CD4-positive, alpha-beta T cell treated with Interferon alpha-2 for 1 hour (primary cell): ENCODE data around the gene SLAMF6.
"Not testable (repeated sequence)": the region's sequence is repeated elsewhere in the genome, so short reads cannot be mapped to it uniquely, and the experiment has no call there.

Source experiments
- DNase-seq, 2 donors: peaks; one replicate each; pipeline ENCODE4 v3.0.0-alpha.2; 2020 to 2022

Gene SLAMF6

DNA sequence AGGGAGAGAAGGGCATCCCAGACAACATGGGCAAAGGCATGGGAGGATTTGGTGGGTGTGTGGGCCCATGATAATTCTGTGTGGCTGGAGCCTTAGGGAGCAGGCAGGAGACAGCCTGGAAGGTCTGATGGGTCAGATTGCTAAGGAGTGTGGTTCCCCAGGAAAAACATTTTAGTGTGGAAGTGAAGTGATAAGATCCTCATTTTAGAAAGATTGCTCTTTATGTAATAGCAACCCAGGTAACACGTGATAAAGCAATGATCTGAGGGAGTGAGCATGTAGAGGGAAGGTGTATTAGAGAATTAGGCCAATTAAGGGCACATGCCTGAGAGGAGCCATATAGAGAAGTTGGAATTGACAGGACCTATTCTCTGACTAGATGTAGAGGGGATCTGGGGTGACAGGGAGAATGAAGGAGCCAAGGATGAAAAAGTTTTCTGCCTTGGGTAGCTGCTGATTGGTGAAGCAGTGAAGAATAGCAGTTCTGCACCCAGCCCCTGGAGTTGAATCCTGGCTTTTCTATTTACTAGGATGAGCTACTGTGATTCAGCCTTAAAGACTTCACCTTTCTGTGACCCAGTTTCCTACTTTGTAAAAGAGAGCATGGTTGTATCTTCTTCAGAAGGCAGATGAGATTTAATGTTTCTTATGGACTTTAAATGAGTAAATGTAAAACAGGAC lies 18.7 kb upstream of the SLAMF6 start:
- DNase-seq: no peak

DNA sequence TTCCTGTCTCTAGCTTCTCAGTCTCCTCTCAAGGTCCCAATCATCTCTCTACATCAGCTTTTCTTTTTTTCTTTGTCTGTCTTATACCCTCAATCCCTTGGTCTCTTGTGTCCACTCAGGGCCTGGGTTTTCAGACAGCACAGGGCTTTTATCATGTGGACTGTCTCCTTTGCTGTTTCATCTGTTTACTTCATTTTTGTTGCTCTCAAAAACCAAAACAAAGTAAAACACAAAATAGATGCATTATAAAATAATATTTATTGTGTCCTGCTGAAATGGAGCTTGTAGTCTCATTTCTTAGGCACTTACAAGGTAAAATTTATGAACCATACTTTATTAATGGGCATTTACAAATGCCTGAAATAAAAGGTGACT lies 17.8 kb upstream of the SLAMF6 start:
- DNase-seq: no peak

DNA sequence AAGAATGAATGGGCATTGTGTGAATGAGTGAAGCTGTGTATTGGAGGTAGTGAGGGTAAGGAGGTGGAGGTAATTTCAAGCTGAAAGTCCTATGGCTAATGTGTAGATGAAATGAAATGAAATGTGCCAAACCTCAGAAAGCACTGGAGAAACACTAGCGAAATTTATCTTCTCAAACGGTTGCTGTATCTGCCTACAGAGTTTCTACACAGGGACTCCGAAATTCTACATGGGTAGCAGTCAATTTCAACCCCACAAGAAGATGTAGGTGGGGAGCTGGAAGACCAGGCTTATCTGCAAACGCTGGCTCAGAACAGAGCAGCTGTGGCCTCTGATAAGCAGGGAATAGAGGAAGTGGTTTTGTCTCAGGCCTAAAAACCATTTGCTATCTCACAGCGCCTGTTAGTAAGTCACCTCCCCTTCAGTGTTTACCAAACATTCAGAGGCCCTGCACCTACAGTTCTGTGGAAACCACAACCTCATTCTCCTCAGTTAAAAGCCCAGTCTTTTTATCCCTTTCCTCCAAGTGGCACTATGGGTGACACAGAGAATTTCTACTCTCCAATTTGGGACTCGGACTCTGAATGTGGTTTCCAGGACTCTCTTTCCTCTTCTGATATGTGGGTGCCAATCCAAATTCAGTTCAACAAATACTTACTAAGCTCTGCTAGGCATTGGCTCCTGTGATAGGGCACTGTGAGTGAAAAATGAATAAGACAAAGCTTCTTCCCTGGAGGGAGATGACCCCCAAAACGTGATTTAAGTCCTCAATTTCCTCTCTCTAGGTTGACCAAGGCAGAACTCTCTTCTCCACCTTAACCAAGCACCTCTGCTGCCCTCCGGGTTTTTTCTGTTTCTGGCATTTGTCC lies 17.2 kb upstream of the SLAMF6 start:
- DNase-seq: peak; percentile 58 to 78

DNA sequence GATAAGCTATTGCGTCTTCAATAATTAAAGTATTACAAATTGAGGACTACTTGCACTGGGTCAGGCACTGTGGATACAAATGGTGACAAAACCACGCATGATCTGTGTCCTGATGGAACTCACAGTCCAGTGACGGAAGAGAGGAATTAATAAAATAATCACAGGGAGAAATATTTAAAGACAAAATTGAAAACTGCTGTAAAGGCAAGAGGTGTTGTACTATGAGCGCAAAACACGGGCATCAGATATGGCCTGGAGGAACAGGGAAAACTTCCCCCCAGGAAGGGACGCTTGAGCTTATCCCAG lies 16.6 kb upstream of the SLAMF6 start:
- DNase-seq: no peak

DNA sequence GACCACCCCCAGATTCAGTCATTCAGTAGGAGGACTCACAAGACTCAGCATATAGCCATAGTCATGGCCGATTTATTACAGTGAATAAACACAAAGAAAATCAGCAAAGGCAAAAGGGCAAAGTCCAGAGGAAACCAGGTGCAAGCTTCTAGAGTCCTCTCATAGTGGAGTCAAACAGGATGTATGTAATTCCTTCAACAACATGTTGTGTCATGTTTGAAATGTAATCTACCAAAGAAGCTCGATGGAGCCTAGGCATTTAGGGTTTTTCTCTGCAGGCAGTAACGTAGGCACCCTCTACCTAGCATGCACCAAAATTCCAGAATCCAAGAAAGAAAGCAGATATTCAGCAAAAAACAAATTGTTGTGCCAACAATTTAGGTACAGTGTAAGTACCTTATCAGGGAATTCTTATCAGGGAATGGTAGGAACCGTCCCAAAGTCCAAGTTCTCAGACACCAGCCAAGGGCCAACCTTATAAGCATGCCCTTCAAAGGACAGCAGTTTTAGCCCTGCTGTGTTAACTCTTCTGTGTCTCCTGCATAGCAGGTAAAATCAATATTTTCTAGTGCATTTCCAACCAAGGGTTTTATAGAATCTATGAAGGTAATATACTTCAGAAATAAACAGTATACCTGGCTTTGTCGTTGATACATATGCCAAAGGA lies 16.1 kb upstream of the SLAMF6 start:
- DNase-seq: no peak

DNA sequence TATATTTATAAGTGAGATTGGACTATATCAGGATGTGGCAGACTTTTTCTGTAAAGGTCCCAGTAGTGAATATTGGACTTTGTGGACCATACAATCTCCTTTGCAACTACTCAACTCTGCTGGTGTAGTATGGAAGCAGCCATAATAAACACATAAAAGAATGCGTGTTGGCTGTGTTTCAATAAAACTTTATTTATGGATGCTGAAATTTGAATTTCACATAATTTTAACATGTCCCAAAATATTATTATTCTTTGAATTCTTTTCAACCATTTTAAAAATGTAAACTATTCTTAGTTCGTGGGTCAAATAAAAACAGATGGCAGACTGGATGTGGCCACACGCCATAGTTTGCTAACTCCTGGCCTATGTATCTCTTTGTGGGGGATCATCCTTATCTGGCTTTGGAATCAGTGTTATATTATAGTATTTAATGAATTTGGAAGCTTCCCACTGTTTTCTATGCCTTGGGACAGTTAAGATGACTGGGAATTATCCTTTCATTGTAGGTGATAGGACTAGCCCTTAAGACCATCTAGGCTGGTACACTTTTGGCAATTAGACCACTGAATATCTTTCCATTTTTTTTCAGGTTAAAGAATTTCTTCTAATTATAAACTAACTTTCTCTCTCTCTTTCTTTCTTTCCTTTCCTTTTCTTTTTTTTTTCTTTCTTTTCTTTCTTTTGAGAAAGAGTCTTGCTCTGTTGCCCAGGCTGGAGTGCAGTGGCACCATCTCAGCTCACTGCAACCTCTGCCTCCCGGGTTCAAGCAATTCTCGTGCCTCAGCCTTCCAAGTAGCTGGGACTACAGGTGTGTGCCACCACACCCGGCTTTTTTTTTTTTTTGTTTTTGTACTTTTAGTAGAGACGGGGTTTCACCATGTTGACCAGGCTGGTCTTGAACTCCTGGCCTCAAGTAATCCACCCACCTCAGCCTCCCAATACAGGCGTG lies 14.9 kb upstream of the SLAMF6 start:
- no peak for DNase-seq

DNA sequence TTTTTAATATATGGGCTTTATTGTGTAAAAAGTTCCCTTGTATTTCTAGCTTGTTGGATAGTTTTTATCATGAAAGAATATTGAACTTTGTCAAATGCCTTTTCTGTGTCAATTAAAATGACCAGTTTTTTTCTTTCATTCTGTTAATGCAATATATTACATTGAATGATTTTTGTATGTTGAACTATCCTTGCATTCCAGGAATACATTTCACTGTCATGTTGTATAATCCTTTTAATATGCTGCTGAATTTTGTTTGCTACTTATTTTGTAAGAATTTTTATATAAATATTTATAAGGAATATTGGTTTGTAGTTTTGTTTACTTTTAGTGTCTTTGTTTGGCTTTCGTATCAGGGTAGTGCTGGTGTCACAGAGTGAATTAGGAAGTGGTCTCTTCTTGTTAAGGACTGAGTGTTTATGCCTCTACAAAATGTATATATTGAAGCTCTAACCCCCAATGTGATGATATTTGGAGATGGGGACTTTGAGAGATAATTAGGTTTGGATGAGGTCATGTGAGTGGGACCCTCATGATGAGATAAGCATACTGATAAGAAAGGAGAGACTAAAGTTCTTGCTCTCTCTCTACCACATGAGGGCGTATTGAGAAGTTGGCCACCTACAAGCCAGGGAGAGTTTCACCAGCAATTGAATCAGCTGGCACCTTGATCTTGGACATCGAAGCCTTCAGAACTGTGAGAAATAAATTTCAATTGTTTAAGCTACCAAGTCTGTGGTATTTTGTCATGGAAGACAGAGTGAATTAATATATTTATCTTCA lies 12.0 kb upstream of the SLAMF6 start:
- DNase-seq: no peak

DNA sequence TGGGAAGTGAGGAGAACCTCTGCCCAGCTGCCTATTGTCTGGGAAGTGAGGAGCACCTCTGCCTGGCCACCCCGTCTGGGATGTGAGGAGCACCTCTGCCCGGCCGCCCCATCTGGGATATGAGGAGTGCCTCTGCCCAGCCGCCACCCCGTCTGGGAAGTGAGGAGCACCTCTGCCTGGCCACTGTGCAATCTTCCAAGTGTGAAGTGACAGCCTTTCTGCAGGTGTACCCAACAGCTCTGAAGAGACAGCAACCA lies 9.4 kb upstream of the SLAMF6 start:
- not testable (repeated sequence) for DNase-seq

DNA sequence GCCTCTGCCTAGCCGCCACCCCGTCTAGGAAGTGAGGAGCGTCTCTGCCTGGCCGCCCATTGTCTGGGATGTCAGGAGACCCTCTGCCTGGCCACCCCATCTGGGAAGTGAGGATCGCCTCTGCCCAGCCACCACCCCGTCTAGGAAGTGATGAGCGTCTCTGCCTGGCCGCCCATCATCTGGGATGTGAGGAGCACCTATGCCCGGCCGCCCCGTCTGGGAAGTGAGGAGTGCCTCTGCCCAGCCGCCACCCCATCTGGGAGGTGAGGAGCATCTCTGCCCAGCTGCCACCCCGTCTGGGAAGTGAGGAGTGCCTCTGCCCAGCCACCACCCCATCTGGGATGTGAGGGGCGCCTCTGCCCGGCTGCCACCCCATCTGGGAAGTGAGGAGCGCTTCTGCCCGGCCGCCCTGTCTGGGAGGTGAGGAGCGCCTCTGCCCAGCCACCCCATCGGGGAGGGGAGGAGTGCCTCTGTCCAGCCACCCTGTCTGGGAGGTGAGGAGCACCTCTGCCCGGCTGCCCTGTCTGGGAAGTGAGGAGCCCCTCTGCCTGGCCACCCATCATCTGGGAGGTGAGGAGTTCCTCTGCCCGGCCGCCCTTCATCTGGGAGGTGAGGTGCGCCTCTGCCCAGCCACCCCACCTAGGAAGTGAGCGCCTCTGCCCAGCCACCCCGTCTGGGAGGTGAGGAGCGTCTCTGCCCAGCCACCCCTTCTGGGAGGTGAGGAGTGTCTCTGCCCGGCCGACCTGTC lies 8.9 kb upstream of the SLAMF6 start:
- not testable (repeated sequence) for DNase-seq

DNA sequence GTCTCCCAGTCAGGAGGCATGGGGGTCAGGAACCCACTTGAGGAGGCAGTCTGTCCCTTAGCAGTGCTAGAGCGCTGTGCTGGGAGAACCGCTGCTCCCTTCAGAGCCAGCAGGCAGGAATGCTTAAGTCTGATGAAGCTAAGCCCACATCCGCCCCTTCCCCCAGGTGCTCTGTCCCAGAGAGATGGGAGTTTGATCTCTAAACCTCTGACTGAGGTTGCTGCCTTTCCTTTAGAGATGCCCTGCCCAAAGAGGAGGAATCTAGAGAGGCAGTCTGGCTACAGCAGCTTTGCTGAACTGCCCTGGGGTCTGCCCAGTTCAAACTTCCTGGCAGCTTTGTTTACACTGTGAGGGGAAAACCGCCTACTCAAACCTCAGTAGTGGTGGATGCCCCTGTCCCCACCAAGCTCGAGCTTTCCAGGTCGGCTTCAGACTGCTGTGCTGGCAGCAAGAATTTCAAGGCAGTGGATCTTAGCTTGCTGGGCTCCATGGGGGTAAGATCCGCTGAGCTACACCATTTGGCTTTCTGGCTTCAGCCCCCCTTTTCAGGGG lies 6.4 kb upstream of the SLAMF6 start:
- not testable (repeated sequence) for DNase-seq

DNA sequence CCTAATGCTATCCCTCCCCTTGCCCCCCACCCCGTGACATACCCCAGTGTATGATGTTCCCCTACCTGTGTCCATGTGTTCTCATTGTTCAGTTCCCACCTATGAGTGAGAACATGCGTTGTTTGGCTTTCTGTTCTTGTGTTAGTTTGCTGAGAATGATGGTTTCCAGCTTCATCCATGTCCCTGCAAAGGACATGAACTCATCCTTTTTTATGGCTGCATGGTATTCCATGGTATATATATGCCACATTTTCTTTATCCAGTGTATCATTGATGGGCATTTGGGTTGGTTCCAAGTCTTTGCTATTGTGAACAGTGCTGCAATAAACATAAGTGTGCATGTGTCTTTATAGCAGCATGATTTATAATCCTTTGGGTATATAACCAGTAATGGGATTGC lies 734 bp upstream of the SLAMF6 start:
- not testable (repeated sequence) for DNase-seq

DNA sequence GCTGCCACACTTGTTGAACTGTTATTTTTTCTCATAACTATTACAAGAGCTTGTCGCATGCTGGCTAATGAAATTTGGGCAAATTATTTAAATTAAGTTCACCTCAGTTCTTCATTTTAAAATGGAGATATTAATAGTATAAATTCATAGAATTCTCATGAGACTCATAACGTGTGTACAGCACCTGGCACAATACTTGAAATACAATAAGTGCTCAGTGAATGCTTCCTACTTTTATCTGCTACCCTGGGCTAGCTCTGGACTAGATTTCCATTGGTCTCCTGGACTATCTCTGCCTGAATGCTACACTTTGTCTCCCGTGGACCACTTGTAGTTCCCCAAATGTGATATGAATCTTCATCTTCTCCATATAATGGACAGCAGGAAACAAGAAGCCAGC lies 919 bp downstream of the SLAMF6 start:
- DNase-seq: no peak

DNA sequence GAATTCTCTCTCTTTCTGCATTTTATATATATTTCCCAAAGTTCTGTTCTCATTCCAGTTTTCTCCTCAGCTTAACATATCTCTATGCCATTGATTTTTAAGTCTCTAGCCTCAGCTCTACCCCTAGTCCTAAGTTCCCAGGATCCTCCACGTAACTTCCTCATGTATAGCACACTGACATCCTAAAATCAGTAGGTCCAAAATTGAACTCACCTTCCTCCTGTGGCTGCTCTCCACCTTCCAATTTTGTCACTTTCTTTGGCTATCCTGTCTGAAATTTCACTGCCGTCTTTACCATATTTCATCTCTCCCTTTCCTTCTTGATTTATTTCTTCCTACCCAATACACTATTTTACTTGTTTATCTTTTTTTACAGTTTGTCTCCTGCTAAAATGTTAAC lies 1.5 kb downstream of the SLAMF6 start:
- no peak for DNase-seq

DNA sequence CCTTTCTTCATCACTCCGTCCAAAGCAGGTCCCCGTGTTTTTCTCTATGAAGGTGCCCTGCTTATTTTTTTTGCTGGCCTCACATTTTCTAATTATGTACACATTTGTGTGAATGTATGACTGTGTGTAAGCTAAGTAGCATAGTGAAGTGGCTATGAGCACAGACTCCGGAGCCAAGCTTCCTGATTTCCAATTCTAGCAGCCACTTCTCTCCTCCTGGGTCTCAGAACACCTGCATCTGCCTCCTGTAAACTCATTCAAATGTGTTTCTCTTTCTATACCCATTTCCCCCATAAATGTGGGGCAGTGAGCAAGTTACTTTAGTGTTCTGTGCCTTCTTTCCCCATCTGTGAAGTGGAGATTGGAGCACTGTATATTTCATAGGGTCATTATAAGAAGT lies 2.1 kb downstream of the SLAMF6 start:
- DNase-seq: peak in 1 of 2 donors; percentile 23

DNA sequence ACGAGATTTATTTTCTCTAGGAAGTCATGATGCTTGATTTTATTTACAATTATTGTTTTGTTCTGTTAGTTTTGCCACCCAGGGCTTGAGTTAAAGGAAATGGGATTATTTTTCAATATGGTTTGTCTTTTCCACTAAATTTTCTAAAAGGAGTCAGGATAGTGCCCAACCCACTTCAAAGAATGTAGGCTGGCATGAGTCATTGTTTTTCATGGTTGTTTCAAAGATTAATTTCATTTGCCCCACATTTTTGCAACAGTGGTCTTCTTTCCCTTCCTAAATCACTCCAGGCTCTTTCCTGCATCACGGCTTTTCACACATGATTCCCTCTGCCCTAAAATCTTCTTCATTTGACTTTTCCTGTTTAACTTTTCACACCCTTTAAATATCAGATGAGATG lies 2.5 kb downstream of the SLAMF6 start:
- DNase-seq: peak in 1 of 2 donors; percentile 15

DNA sequence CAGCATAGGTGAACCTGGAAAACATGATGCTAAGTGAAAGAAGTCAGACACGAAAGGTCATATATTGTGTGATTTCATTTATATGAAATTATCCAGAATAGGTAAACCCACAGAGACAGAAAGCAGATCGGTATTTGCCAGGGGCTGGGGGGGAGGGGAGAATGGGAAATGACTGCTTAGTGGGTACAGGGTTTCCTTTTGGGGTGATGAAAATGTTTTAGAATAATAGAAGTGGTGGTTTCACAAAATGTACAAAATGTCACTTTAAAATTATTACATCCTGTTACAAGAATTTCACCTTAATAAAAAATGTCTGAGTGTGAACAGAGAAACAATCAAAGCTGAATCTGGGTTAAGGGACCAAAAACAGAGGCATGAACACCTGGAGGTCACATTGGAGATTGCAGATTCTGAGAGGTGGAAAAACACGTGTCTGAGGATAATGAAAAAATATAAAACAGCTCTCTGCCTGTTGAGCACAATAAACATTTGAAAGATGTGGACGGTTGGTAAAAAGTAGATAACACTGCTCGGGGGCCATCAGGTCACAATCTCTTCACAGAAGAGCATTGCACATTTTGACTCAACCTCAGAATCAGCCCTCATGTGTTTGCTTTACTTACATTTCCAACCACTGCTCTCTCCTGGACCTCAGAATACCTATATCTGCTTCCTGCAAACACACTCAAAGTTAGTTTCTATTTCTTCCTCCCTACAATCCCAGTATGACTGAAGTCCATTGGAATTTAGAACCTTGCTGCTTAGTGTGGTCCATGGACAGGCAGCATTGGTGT lies 3.2 kb downstream of the SLAMF6 start:
- DNase-seq: peak; percentile 13 to 68

DNA sequence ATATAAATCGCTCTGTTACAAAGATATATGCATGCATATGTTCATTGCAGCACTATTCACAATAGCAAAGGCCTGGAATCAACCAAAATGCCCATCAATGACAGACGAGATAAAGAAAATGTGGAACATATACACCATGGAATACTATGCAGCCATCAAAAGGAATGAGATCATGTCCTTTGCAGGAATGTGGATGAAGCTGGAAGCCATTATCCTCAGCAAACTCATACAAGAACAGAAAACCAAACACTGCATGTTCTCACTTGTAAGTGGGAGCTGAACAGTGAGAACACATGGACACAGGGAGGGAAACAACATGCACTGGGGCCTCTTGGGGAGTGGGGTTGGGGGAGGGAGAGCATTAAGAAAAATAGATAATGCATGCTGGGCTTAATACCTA lies 5.5 kb downstream of the SLAMF6 start:
- not testable (repeated sequence) for DNase-seq

DNA sequence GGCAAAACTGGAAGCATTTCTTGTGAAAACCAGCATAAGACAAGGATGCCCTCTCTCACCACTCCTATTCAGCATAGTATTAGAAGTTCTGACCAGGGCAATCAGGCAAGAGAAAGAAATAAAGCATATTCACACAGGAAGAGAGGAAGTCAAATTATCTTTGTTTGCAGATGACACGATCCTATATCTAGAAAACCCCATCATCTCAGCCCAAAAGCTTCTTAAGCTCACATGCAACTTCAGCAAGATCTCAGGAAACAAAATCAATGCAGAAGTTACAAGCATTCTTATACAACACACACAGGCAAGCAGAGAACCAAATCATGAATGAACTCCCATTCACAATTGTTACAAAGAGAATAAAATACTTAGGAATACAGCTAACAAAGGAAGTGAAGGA lies 7.1 kb downstream of the SLAMF6 start:
- not testable (repeated sequence) for DNase-seq

DNA sequence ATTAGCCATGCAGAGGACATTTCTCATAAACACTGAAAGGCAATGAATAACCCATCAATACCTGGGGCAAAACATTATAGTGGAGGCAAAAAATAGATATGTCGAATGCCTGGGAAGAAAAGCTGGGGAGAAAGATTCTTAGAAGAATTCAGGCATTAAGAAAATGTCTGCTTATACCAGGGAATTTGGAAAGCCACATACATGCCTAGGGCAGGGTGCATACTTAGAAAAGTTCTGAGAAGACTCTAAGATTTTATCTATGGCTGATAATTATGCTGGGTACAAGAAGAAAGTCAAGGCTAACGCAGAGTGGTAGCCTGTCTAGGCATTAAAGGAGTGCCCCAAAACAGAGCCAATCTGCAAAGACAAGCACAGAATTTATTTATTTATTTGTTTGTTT lies 18.4 kb downstream of the SLAMF6 start:
- DNase-seq: no peak

DNA sequence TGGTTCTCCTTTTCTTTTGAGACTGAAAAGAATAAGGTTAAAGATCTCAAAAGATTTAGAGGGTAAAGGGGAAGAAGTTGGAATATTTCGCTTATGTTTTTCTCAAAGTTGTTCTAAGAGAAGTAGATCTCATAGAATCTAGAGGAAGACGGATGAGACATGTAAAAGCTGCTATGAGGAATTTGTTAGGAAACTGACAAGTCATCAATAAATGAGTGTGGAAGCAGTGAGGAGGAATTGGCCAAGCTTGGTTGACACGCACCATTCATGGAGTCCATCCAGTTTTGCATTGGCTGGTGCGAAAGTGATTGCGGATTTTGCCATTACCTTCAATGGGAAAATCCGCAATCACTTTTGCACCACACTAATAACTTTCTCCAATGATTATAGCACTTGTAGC lies 20.0 kb downstream of the SLAMF6 start:
- no peak for DNase-seq
